ENCODE results near the gene METAP1D. TPM values are rescaled to one million over a fixed set of nuclear protein-coding genes. Genes with fewer than 3 reads are reported as not detected.
"Not testable (repeated sequence)": the region's sequence is repeated elsewhere in the genome, so short reads cannot be mapped to it uniquely, and the experiment has no call there.

Gene METAP1D
- total RNA-seq, result 12.7 TPM

DNA sequence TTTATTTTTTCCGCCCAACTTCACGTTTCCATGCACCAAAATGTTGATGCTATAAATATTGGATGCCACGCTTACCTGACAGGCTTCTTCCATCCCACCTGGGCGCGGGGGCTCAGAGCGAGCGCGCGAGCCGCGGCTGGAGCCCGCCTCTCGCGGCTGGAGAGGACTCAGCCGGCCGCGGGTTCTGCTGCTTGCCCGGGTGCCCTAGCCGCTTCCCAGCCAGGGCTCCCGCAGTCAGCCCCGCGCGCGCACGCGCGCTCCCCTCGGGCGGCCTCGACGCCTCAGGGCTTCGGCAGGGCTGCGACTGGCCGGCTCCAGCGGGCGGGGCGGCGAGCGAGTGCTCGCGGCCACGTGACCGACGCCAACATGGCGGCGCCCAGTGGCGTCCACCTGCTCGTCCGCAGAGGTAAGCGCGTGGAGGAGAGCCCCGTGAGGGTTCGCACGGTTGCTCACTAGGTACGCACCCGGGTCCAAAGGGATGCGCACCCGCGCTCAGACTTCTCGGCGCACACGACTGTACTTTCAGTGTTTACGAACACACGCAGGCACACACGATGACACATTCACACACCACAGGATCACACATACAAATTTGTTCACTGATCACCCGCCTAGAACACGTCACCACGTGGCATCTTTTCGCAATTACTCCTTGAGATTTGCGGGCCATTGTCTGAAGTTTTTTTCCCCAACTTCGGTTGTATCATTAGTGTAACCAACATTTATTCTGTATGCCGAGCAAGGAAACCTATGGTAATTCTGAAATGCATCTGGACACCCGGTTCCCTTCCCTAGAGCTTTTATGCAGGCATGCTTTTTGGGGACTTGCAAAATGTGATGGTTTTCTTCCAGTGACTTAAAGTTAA, at the start of gene METAP1D:
Gene METAP1D, plus strand, starts transcription at position 350 of the 866 bp plus-strand sequence. Its CDS starts 17 bp downstream, at position 367.
- DNase-seq, result peak; percentile 81

DNA sequence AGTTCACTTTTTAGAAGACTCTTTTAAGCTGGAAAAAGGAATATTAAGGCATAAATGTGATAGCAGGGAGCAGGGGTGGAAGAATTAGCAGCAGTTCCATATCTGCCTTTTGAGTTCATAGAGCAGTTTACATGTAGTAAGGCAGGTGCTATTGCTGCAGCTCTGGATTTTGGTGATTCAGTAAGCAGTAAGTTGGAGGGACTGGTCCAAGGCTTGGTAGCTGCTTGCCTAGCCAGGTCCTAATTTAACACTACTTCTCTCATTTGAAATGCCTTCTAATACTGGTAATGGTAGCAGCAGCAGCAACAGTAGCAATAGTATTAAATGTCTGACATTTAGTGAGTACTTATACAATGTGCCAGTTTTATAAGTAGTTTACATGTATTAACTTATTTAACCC, 47.5 kb upstream of the METAP1D start:
- no peak for DNase-seq

DNA sequence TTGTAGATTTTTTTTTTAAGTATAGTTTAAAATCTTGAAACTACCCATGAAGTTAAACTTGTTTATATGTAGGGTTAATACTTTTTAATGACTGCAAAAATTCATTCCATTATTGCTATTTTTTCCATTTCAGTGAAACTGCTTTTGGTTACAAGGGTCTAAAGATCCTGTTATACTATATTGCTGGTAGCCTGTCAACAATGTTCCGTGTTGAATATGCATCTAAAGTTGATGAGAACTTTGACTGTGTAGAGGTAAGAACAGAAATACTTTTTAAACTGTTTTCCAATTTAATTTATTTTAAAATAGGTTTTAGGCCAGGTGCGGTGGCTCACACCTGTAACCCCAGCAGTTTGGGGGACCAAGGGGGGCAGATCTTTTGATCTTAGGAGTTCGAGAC, 47.0 kb upstream of the METAP1D start:
- no peak for DNase-seq

DNA sequence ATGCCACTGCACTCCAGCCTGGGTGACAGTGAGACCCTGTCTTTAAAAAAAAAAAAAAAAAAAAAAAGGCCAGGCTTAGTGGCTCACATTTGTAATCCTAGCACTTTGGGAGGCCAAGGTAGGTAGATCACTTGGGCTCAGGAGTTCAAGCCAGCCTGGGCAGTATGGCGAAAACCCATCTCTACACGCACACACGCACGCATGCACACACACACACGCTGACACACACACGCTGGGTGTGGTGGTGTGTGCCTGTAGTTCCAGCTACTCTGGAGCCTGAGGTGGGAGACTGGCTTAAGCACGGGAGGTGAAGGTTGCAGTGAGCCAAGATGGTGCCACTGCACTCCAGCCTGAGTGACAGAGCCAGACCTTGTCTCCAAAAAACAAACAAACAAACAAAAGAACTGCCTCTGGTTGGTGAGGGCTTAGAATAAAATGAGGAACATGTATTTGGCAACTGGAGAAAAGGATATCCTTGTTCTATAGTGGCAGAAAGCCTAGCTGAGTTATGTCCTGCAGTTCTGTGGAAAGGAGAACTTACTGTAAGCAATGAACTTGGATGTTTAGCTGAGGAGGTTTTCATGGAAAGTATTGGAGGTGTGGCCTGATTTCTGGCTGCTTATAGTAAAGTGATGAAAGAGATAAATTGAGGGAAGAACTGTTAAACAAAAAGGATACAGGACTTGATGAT, 43.5 kb upstream of the METAP1D start:
- DNase-seq, result no peak

DNA sequence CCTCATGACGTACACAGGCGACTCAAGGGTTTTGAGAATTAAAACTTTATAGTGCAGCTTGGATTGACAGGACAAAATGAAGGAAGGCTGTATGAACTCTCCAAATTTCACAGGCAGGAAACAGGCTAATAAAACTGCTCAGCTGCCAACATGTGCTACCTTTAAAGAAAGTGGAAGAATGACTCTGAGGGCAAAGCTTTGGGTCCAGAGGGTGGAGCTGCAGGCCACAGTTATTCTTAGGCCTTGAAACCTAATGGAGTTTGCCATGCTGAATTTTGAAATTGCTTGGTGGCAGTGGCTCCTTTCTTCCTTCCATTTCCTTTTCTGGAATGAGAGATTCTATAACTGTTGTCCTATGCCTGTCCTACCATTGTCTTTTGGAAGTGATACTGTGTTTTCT, 42.7 kb upstream of the METAP1D start:
- no peak for DNase-seq

DNA sequence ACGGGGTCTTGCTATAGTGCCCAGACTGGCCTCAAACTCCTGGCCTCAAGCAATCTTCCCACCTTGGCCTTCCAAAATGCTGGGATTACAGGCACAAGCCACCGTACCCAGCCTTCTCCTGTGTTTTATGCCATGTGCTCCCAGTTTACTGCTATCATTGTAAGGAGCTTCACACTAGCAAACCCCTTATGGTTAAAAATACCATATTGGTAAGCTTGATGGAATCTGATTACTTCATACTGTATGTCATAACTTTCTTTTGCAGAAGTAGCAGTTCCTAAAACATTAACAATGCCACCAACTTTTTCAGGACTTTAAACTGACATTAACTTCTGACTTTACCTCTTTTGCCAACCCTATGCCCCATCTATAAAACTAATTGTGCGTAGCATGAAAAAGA, 41.3 kb upstream of the METAP1D start:
- DNase-seq, result peak; percentile 6

DNA sequence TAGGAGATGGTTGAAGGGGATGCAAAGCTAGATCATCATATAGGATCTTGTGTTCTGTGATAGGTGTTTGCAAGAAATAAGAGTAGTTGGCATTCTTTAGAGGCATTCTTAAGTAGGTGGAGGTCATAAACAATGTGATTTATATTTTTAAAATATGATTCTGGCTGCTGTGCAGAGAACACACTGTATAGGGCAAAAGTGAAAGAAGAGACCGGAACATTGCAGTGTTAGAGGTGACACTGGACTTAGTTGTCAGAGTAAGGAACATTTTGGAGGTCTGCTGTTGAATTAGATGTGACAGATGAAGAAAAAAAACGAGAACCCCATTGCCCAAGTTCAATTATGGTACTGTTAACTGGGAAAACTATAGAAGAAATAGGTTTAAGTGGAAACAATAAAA, 39.8 kb upstream of the METAP1D start:
- no peak for DNase-seq

DNA sequence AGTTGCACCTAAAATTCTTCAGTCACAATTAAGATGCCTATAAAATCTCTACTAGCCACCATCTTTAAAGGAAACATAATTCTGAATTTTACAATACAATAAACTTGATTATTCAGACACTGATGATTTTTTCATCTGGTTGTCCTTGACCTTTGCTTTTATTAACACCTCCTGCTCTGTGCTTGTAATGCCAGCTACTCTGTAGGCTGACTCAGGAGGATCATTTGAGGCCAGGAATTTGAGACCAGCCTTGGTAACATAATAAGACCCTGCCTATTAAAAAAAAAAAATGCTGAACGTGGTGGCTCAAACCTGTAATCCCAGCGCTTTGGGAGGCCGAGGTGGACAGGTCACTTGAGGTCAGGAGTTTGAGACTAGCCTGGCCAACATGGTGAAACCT, 39.2 kb upstream of the METAP1D start:
- DNase-seq, result no peak

DNA sequence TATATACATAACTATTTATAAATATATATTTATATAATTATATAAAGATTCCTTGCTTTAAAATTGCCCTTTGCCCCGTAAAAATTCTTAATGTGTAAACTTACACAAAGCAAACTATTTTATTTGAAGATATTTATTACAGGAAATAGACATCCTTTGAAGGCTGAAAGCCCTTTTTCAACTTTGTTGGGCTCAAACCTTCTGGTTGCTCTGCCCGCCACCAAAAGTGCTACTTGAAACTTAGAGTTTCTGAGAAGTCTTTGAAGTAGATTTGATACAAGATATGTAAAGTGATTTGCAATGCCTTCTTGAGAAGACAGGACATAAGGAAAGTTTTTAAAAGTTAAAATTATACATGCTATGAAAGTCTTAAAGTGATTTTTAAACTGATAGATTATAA, 36.6 kb upstream of the METAP1D start:
- no peak for DNase-seq

DNA sequence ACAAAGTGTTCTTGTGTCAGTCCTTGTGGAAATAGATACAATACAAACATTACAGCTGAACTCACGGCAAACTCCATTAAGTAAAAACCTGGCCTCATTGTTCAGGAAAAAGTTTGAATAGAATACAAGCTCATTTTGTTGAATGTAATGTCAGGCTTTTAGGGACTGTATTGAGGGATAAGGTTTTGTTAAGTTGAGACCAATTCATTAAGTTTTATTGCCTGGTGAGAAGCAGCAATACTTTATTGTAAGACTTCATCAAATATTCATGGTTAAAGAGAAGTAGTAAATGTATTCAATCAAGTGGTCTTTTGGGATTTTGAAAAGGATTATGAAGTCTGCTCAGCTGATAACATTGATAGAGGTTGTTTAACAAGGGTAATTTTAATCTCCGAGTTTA, 35.4 kb upstream of the METAP1D start:
- DNase-seq, result no peak

DNA sequence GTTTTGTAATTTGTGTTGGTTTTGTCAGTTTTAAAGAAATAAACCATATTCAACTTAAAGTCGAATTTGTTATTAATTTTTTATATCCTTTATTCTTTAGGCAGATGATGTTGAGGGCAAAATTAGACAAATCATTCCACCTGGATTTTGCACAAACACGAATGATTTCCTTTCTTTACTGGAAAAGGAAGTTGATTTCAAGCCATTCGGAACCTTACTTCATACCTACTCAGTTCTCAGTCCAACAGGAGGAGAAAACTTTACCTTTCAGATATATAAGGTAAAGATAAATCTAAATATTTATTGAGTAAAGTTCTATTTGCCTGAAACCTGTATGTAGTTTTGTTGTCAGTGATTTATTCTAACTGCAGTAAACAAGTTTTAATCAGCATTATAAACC, 34.5 kb upstream of the METAP1D start:
- DNase-seq, result no peak

DNA sequence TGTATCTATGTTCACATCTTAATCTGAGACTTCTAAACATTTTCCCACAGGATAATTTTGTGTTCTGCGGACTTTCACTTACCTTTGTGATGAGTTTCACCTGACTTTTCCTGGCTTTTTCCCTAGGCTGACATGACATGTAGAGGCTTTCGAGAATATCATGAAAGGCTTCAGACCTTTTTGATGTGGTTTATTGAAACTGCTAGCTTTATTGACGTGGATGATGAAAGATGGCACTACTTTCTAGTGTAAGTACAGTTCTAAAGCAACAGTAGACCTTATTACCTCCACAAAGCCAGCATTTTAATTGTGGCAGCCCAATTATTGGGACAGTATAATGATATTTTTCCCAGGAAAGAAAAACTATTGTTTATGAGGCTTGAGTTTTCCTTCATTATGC, 34.1 kb upstream of the METAP1D start:
- DNase-seq, result no peak

DNA sequence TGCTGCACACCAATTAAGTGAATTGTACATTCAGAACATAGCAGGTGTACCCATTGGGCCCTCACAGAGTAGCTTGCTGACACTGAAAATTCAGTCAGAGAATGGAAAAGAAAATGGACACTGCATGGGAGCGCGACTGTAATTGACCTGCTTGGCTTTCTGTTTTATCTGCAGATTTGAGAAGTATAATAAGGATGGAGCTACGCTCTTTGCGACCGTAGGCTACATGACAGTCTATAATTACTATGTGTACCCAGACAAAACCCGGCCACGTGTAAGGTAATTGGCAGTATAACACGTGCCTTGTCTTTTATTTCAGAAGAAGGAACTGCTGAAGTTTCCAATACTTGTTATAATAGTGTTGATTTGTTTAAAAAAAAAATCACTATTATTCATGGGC, 33.5 kb upstream of the METAP1D start:
- DNase-seq, result no peak

DNA sequence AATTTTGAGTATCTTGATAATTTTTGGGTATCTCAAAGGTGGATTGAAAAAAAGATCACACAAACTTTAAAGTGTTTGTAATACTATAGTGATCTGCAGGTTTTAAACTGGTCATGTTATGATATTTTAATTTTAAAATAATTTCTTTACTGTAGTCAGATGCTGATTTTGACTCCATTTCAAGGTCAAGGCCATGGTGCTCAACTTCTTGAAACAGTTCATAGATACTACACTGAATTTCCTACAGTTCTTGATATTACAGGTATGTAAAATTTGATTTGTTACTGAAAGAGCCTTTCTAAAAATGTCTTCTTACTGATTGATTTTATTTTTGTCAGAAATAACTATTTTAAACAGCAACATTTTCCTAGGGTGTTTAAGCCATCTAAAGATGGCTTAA, 33.1 kb upstream of the METAP1D start:
- DNase-seq, result no peak

DNA sequence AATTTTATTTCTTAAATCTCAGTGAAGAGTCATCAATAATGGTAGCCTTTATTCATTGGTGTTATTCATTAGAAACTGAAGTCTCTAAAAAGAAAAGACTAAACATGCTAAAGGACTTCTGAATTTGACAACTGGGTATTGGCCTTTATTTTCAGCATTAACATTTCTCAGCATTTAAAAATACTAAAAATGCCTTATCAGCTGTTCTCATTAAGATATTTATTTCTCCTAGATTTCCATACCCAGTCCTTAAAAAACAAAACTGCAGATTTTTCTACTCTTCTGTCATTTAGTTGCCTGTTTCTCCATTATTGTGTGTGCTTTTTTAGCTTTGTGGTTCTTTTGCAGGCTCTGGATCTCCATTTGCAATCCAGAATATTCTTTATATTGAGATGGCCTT, 31.2 kb upstream of the METAP1D start:
- no peak for DNase-seq

DNA sequence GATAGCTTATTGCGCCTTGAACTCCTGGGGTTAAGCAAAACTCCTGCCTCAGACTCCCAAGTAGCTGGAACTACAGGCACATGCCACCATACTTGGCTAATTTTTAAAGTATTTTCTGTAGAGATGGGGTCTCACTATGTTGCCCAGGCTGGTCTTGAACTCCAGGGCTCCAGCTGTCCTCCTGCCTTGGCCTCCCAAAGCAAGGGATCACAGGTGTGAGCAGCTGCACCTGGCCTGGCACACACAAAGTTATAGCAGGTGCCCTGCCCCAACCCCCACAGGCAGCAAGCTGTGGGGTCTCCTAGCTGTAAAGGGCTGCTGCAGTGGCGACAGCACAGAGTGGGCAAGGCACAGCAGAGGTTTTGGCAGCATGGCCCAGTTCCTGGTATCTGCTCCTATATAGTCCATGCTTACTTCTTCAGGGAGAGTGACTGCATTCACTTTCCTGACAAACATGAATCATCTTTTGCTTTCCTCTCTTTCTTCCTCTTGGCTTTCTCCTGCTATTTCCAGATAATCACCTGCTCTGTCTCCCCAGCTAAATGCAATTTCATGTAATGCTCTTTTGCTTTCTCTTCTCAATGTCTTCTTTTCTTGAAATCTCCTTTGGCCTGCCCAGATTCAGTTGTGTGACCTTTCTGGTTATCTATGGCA, 27.3 kb upstream of the METAP1D start:
- DNase-seq, result no peak

DNA sequence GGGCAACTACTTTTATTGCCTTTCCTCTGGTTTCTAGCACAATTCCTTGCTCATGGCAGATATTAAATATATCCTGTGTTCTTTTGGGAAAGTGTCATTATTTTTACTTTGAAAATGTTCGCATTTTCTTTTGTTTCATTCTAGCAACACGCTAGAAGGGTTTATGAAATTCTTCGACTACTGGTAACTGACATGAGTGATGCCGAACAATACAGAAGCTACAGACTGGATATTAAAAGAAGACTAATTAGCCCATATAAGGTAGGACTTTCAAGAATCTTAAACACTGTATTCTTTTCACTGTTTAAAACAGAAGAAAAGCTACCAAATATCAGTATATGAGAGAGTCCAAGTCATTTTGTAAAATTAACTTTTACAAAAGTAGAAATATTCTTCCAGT, 20.6 kb upstream of the METAP1D start:
- no peak for DNase-seq

DNA sequence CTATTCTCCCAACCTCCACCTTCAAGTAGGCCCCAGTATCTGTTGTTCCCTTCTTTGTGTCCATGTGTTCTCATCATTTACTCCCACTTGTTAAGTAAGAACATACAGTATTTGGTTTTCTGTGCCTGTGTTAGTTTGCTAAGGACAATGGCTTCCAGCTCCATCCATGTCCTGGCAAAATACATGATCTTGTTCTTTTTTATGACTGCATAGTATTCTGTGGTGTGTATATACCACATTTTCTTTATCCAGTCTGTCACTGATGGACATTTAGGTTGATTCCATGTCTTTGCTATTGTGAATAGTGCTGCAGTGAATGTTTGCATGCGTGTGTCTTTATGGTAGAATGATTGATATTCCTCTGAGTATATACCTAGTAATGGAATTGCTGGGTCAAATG, 15.8 kb upstream of the METAP1D start:
- DNase-seq, result not testable (repeated sequence)

DNA sequence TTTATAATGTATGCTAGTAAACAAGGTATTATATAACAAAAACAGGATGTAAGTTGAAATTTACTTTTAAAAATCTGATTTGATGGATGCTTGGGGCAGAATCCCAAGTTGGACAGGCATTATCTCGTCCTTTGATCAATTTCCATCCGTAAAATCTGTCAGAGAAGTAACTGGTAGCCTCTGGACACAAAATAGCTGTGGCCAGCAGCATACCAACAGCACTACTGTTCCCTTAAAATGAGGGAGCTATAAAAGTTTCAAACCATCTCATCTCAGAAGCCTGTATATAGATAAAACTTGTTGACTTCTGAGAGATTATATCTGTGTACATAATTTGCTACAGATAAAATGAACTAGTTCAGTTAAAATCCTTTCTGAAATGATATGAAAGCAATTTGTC, 14.7 kb upstream of the METAP1D start:
- DNase-seq, result no peak

DNA sequence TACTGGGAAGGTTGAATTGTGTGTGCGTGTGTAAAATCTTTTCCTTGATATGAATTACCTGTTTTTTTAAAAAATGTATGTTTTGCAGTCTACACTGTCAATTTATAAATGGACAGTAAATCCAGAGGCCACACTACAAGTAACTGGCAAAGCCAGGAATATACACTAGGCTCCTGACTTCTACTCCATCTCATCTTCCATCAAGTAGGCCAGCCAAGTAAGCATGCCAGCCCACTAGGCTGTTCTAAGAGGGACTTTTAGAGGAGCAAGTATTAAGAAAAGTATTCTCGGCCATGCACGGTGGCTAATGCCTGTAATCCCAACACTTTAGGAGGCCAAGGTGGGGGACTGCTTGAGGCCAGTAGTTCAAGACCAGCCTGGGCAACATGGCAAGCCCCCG, 13.0 kb upstream of the METAP1D start:
- no peak for DNase-seq

DNA sequence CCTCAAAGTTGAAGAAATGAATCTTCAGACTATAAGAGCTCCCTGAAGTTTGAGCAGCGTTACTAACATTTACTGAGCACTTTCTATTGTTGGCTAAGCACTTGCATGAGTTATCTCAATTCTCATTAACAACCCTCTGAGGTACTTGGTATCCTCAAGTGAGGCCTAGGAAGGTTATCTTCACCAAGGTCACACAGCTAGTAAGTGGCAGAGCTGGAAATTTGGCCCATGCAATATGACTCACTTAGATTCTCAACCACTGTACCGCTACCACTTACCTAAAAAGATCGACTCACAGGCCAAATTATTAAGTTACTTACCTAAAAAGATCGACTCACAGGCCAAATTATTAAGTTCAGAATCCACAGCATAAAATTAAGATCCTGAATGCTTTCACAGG, 8.7 kb upstream of the METAP1D start:
- no peak for DNase-seq

DNA sequence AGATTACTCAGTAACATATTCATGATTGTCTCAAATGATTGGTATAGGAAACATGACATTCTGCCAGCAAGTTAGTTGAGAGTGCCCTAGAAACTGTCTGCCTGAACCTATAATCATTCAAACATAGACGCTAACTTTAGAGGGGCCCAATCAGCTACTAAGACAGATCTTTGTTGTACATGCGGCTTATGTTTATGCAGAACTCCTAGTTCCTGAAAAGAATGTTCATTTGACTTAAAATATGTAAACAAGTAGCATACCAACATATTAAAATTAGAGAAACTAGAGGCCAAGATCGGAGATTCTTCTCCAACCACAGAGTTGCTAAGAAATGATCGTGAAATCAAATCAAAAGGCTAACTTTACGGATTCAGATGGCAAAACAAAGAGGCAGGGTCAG, 4.2 kb upstream of the METAP1D start:
- no peak for DNase-seq

DNA sequence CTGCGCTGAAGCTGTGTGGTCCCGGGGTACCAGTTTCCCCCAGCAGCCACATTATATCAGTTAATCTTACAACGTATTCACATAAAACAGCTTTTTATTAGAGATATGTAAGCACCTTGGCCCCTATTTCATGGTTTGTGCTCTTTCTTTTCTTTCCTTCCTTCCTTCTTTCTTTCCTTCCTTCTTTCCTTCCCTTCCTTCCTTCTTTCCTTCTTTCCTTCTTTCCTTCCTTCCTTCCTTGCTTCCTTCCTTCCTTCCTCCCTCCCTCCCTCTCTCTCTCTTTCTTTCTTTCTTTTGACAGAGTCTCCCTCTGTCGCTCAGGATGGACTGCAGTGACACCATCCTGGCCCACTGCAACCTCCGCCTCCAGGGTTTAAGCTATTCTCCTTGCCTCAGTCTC, 3.7 kb upstream of the METAP1D start:
- DNase-seq, result no peak
